Inflammatory macrophage (primary cell): ENCODE measurements around the gene ORAI2.
A peak's percentile ranks its signal among the peaks of the same experiment; 100 is the strongest.
"Not testable (repeated sequence)": the region's sequence is repeated elsewhere in the genome, so short reads cannot be mapped to it uniquely, and the experiment has no call there.

Experiments used
- DNase-seq, 2 donors: peaks; one replicate each; pipeline ENCODE4 v3.0.0-alpha.2; 2020 to 2022

Gene ORAI2

GRCh38 chr7:102469972-102470825, 36.8 kb downstream of the ORAI2 start:
- no peak for DNase-seq

GRCh38 chr7:102471791-102472125, 38.4 kb downstream of the ORAI2 start:
- DNase-seq = no peak

- no peak for DNase-seq
Measured at GRCh38 chr7:102472126-102473041, 39.0 kb downstream of the ORAI2 start.

DNA sequence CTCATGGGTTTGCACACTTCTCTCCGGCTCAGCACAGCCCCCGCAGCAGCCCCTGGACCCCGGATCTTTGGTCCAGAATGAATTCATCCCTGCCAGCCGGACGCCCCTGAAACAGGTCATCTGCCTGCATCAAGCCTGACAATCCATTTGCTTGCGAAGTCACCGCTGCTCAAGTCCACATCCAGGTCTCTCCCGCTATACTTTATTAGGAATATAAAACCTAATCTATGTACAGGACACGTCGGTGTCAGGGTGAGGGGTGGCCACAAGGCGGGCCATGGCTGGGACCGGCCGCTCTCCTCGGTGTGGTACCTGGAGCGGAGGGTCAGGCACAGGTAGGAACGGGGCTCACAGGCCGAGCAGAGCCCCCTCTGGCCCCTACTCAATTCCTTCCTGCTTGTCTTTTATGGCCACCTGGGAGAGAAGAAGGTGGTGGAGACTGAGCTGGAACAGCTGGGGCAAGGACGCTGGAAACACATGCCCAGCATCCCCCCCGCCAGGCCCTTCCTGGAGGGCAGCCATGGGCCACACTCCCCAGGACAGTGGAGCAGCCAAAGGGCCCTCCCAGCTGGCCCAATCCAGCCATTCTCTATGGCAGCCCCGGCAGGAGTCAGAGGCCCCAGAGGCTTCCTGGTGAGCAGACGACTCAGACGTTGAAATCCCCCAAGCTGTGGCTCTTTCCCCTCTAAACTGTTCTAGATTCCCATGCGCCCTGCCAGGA, 40.1 kb downstream of the ORAI2 start:
- DNase-seq = no peak

DNA sequence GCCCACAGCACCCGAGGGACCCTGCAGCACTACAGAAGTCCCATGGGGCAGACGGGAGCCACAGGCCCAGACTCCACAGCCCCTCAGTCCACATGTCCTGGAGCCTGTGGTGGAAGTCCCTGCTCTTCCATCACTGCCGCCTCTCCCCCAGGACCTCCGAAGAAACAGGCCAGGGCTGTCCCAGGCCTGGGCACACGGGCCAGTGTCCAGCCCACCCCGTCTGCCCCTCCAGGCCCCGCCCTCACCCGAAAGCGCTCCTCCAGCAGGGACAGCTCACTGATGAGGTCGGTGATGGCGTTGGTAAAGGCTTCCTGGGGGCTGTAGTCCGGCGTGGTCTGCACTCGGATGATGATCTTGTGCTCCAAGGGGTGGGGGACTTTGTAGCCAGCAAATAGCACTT, 40.7 kb downstream of the ORAI2 start:
- DNase-seq = not testable (repeated sequence)

DNA sequence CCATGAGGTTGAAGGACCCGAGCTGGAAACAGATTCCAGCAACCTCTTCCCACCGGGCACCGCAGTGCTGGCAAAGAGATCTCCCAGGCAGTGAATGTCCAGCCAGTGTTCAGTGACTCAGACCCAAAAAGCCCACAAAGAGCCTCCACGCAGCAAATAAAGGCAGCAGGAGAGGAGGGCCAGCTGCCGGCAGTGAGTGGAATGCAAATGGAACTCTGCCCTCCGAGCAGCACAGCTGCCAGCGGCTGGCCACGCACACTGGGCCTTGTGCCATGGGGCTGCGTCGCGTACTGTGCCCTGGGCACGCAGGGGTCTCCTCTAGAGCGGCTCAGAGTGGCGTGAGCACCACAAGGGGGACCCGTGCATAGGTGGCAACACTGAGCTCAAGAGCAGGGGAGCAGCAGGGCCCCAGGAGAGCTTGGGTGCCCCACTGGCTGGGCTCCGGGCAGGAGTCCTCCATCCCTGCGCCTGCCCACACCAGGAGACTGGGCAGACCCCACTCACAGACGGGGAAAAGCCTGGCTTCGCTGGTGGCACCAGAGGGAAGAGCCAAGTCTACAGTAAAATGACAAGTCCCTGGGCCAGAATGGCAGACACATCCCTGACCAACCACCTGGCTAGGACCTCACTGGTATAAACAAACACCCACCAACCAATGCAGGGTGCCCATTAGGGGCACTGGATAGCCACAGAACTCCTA, 41.5 kb downstream of the ORAI2 start:
- not testable (repeated sequence) for DNase-seq

DNA sequence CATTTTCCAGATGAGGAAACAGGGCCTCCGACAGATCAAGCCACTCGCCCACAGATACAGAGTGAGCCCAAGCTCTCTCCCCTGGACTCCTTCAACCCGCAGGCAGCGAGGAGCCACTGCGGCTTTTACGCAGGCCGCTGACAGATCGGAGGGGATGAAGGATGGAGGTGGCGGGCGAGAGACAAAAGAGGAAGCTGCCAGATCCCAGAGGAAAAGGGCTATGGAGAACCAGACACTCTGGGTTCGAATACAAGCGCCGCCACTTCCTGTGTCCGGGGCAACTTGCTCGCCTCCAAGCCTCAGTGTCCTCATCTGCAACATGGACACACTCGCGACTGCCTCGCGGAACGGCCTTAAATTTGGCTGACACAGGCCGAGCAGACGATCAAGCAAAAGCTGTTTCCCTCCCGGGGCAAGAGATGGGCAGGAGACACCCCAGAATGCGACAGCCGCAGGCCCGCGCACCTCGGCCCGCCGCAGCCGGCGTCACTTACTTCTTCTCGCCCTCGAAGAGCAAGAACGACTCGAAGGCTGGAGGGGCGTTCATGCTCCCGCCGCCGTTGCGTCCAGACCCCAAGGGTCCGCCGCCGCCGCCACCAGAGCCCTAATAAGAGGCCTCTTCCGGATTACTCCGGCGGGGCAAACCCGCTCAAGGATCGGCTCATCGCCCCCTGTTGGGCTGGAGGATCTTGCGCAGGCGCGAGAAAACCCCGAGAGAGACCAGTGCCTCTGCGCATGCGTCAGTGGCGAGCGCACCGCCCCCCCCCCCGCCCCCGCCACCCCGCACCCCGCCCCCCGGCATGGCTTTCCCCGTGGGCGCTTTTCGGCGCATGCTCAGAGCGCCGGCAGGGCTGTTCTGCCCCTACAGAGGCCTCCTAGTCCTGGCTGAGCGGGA, 45.2 kb downstream of the ORAI2 start, which contains the start of gene POLR2J:
POLR2J (minus strand) TSS at position 609 of the 895 bp plus-strand sequence; CDS start at position 547, 62 bp downstream.
- peak; percentile 16 to 87 for DNase-seq

GRCh38 chr7:102479209-102479584, 45.8 kb downstream of the ORAI2 start:
- DNase-seq = not testable (repeated sequence)

DNA sequence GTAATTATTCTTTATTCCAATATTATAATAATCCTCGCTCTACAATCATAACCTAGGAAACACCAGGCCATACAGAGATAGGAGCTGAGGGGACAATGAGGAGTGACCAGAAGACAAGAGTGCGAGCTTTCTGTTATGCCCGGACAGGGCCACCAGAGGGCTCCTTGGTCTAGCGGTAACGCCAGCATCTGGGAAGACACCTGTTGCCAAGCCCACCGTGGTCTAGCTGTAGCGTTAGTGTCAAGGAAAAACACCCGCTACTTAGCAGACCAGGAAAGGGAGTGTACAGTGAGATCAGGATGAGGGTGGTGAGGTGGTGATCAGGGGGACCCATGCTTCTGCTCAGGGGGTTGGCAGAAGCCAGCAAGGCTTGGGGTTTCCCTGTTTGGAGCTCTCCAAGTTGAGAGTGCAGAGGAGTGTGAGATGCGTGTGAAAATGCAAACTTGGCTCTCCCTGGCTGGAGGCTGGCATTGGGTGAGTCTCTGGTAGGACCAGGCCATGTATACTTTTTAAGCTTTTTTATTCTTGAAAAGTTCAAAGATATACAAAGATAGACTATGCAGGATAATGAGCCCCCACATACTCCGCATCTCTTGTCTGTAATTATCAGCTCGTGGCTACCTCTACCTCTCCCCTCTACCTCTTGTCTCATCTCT, 46.7 kb downstream of the ORAI2 start:
- DNase-seq = not testable (repeated sequence)

- not testable (repeated sequence) for DNase-seq
Measured at GRCh38 chr7:102481962-102482361, 48.6 kb downstream of the ORAI2 start.

DNA sequence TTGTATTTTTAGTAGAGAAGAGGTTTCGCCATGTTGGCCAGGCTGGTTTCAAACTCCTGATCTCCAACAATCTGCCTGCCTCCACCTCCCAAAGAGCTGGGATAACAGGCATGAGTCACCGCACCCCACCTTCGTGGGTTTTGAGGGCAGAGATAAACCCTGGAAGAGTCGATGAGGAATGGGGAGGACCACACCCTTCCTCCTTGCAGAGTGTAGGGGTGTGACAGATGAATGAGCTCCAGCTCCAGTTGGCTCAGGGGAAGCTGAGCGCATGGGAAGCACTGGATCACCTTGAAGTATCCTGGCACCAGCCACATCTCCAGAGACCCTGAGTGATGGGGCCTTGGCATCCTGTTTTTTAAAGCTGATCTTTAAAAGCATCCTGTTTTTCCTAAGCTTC, 50.9 kb downstream of the ORAI2 start:
- DNase-seq = not testable (repeated sequence)

DNA sequence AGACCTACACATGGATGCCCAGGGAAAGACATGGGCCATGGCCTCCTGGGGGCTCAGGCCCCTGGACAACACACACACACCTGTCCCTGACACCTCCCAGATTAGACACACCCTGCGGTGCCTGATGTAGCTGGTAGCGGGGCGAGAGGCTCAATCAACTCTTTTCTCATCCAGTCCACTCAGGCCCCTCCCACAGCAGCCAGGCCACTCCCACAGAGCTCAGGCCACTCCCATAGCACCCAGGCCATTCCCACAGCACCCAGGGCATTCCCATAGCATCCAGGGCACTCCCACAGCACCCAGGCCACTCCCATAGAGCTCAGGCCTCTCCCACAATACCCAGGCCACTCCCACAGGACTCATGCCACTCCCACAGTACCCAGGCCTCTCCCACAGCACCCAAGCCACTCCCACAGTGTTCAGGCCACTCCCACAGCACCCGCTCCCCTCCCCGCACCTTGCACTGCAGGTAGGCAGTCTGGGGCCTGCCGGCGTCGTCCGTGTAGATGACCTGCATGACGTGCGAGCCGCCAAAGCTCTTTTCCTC, 57.2 kb downstream of the ORAI2 start:
- DNase-seq = not testable (repeated sequence)

DNA sequence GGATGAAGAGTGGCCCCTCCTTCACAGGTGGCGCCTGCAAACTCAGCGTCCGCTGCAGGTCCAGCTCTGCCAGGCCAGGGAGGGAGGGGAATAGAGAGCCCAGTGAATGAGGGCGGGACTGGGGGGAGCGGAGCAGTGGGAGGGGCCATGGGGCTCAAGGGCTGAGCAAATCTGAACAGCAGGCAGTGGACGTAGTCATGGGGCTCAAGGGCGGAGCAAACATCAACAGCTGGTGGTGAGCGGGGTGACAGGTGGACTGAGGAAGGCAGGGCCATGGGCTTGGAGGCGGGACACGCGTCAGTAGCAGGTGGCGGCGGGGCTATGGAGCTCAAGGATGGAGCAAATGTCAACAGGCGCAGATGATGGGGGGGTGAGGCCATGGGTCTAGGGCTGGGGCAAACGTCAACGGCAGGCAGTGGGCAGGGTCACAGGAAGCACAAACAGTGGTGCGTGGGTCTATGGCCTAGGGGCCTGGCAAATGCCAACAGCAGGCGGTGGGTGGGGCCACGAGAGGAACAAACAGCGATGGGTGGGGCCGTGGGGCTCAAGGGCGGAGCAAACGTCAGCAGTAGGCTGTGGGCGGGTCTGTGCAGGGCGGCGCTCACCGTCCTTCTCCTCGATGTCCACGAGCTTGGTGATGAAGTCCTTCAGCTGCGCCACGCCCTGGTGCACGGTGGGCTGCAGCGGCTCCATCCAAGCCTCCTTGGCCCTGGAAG, 60.0 kb downstream of the ORAI2 start:
- not testable (repeated sequence) for DNase-seq

DNA sequence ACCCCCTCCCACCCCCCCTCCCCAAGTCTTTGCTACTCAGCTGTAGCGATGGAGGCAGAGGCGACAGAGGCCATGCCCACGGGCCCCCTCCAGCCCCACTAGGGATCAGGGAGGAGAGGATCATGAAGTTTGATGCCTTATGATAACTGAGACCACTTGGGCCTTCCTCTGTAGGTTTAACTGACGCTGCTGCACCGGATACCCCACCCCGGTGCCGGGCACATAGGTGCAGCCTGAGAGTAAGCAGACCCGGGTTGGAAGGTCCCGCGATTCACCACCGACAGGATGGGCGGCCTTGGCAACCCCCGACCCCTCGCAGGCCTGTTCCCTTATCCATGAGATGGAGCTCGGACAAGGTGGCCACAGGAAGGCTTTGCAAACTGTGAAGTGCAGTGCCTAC, 60.7 kb downstream of the ORAI2 start:
- not testable (repeated sequence) for DNase-seq

- DNase-seq = not testable (repeated sequence)
Measured at GRCh38 chr7:102494473-102495149, 61.2 kb downstream of the ORAI2 start.

DNA sequence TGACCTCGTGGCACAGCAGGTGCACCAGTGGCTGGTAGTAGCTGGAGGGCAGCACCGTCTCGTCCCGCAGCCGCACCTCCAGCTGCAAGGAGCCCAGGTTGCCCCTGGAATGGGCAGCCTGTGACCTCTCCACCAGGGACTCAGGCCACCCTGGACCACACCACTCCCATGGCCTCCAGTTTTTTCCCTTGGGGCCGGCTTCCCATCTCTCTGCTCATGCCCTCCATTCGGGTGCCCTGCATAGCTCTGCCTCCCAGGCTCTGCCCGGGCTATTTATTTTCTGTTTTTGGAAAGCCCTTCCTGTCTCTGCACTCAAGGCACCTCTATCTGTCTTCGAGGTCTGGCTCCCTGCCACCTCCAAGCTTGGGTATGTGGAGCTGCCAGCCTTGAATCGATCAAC, 63.5 kb downstream of the ORAI2 start:
- DNase-seq = not testable (repeated sequence)

DNA sequence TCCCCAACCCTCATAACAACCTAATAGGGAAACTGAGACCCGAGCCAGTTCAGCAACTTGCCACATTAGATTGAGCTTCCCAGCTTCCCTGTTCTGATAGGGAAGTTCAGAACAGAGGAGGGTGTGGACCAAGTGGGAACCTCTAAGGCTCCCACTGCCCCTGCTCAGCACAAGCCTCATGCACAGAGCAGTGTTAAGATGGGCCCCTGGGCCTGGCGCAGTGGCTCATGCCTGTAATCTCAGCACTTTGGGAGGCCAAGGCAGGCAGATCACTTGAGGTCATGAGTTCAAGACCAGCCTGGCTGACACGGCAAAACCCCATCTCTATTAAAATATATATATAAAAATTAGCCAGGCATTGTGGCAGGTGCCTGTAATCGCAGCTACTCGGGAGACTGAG, 63.9 kb downstream of the ORAI2 start:
- DNase-seq = not testable (repeated sequence)

- DNase-seq = not testable (repeated sequence)
Measured at GRCh38 chr7:102498321-102498720, 64.9 kb downstream of the ORAI2 start.

DNA sequence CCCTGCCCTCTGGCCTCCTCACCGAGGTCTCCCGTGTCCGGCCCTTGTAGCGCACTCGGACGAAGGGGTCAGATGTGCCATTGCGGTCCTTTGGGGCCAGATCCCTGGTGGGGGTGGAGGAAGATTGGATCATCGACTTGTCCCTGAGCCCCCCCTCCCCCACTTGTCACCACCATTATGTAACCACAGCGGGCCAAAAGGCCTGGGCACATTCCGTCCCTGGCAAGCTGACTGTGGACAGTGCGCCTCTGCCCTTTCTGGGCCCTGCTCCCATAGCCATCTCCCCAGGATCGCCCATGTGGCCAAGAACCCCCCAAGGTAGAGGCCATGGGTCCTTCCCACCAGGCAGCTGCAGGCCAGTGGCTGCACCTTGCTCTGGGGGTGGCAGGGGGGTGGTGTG, 69.8 kb downstream of the ORAI2 start:
- DNase-seq = not testable (repeated sequence)
